ENCODE results near the gene TMEM132C. TPM values are rescaled to one million over a fixed set of nuclear protein-coding genes. Genes with fewer than 3 reads are reported as not detected.

TMEM132C gene
- total RNA-seq, 2 donors from 2014 or later: 11.1 to 12.8 TPM

- ATAC-seq (peak in 1 of 2 donors; percentile 23), DNase-seq (no peak)
- intact Hi-C loops (cut with DNase I): no loop called here
These were observed 252.5 kb downstream of the TMEM132C start for GRCh38 chr12:128519426-128519825.

- no peak for DNase-seq
- no peak for ATAC-seq
- intact Hi-C loops (cut with DNase I): no loop called here
These were observed 255.0 kb downstream of the TMEM132C start for GRCh38 chr12:128521981-128522380.

DNA sequence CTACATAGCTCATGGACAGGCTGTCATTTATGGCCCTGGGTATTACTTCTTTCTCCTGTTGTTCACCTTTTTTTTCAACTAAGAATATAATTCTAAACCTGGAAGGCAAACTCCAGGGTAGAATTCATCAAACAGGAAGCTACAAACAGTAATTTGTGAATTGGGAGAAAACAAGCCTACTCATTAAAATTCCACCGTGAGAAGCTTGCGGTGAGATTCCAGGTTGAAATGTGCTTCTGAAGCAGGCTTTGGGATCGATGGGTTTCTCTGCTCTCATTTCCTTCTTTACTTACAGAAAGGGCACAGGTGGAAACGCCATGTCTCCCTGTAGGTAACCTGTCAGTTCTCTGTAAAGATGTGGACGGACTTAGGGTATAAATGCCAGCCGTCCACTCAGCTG, 257.5 kb downstream of the TMEM132C start:
- no peak for DNase-seq
- intact Hi-C loops (cut with DNase I): no loop called here
- no peak for ATAC-seq

GRCh38 chr12:128531170-128531569, 264.2 kb downstream of the TMEM132C start:
- DNase-seq (no peak), ATAC-seq (no peak)
- intact Hi-C loops (cut with DNase I): no loop called here

GRCh38 chr12:128534906-128535305, 267.9 kb downstream of the TMEM132C start:
- DNase-seq (no peak), ATAC-seq (no peak)
- intact Hi-C loops (cut with DNase I): no loop called here

DNA sequence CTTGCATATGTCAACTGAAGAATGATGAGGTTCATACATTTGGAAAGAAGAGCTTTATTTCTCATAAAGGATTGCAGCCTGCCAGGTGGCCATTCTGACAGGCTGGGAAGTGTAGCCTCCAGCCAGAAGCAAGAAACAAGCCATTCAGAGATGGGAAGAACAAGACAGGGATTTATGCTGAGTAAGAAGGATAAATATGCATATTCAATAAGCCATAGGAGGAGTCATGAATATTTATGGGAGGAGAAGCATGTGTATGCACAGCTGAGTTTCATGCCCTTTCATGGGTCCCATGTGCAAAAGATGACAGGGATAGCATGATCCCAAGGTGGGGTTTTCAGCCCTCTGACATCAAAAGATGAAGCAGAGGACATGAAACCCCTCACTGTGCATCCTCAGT, 269.8 kb downstream of the TMEM132C start:
- DNase-seq: no peak
- intact Hi-C loops (cut with DNase I): no loop called here
- ATAC-seq: no peak

DNA sequence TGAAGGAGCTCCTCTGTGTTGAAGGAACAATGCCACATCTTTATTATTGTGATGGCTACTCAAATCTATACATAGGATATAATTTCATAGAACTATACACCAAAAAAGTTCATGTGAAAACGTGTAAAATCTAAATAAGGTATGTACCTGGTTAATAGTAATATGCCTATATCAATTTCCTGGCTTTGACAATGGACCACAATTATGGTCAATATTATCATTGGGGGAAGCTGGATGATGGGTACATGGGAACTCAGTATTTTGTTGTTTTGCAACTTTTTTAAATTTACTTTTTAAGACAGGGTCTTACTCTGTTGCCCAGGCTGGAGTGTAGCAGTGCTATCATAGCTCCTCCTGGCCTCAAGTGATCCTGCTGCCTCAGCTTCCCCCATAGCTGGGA, 270.7 kb downstream of the TMEM132C start:
- DNase-seq (no peak), ATAC-seq (no peak)
- intact Hi-C loops (cut with DNase I): no loop called here

DNA sequence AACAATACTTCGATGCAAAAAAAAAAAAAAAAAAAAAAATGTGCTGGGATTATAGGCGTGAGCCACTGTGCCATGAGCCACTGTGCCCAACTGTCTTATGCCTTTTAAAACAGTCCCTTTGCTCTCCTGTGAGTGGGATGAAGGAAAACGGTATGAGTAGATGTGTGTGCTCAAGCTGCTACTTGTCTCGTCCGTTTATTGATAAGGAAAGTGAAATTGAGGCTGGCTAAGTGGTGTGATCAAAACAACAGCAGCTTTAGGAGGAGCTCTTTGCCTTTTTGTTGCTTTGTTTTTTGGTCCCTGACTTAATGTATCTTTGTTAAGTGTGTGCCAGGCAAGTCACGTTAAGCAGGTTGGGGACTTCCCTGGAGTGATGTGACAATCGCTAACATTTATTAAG, 275.9 kb downstream of the TMEM132C start:
- ATAC-seq: no peak
- DNase-seq: no peak
- intact Hi-C loops (cut with DNase I): no loop called here

- ATAC-seq: no peak
- DNase-seq: no peak
- intact Hi-C loops (cut with DNase I): no loop called here
These were observed 276.5 kb downstream of the TMEM132C start for GRCh38 chr12:128543460-128543859.

- intact Hi-C loops (cut with DNase I): no loop called here
- DNase-seq (no peak), ATAC-seq (no peak)
These were observed 277.0 kb downstream of the TMEM132C start for GRCh38 chr12:128543971-128544370.

DNA sequence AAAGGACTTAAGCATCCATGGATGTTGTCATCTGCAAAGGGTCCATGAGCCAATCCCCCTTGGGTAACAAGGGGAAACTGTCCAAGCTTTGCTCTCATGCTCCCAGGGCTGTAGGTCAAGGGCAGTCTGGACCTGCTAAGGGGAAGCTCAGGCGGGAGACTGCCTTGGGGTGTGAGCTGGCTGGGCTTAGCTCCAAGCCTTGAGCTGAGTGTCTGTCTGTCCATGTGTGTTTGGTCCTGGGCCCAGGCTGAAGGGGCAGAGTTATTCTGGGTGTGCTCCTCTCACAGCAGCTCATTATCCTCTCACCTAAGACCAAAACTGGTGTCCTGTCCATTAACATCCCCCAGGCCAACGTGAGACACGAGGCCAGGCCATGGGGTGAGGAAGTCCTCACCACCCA, 282.0 kb downstream of the TMEM132C start:
- DNase-seq (no peak), ATAC-seq (peak in 1 of 2 donors; percentile 47)

DNA sequence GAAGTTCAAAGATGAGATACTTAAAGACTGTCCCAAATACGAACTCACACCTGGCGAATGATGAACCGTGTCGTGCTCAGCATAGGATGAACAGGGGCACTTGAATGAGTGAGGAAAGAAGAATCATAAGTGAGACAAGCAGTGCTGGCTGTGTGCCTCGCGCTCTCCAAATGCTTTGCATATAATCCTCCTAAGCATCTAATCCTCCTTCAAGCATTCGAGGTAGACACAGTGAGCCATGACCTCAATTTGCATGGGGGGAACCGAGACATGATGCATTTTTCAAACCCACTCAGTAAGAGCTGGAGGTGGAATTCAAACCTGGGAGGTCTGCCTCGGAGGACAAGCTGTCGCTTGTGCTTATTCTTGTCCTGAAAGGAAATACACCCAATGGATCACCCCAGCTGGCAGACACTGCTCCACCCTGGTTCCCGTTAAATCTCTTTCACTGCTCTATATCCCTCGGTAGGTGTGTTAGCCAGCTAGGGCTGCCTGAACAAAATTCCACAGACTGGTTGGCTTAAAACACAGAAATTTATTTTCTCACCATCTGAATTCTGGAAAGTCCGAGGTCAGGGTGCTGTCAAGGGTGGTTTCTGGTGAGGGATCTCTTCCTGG, 282.7 kb downstream of the TMEM132C start:
- intact Hi-C loops (cut with DNase I): no loop called here

More for the DNA sequence above, 282.0 kb downstream of the TMEM132C start:
- intact Hi-C loops (cut with DNase I): no loop called here

GRCh38 chr12:128551266-128551665, 284.3 kb downstream of the TMEM132C start:
- DNase-seq (no peak), ATAC-seq (no peak)

More for the DNA sequence above, 282.7 kb downstream of the TMEM132C start:
- DNase-seq: no peak
- ATAC-seq: no peak

GRCh38 chr12:128554546-128555304, 287.8 kb downstream of the TMEM132C start:
- DNase-seq (no peak), ATAC-seq (no peak)
- intact Hi-C loops (cut with DNase I): no loop called here

More at GRCh38 chr12:128551266-128551665, 284.3 kb downstream of the TMEM132C start:
- intact Hi-C loops (cut with DNase I): no loop called here

- intact Hi-C loops (cut with DNase I): no loop called here
- ATAC-seq (no peak), DNase-seq (no peak)
These were observed 290.3 kb downstream of the TMEM132C start for GRCh38 chr12:128557231-128557630.

GRCh38 chr12:128564956-128565355, 298.0 kb downstream of the TMEM132C start:
- ATAC-seq: no peak
- no peak for DNase-seq
- intact Hi-C loops (cut with DNase I): no loop called here

DNA sequence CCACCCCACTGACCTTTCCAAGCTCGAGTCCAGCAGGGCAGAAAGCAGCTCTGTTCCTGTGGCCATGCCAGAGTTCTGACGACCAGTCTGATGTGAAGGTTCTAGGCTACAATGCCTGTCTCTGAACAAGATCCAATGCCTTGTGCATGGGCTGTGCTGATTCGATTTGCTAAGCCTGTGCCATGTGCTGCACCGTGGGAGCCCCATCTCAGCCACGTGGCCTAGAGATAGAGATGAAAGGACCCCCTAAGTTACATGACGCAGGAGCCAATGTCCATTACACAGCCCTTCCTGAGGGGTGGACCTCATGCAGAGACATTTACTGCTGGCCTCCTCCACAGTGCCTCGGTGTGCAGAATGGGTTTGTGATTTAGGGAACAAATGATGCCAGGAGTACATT, 300.8 kb downstream of the TMEM132C start:
- intact Hi-C loops (cut with DNase I): no loop called here
- ATAC-seq: no peak
- no peak for DNase-seq

DNA sequence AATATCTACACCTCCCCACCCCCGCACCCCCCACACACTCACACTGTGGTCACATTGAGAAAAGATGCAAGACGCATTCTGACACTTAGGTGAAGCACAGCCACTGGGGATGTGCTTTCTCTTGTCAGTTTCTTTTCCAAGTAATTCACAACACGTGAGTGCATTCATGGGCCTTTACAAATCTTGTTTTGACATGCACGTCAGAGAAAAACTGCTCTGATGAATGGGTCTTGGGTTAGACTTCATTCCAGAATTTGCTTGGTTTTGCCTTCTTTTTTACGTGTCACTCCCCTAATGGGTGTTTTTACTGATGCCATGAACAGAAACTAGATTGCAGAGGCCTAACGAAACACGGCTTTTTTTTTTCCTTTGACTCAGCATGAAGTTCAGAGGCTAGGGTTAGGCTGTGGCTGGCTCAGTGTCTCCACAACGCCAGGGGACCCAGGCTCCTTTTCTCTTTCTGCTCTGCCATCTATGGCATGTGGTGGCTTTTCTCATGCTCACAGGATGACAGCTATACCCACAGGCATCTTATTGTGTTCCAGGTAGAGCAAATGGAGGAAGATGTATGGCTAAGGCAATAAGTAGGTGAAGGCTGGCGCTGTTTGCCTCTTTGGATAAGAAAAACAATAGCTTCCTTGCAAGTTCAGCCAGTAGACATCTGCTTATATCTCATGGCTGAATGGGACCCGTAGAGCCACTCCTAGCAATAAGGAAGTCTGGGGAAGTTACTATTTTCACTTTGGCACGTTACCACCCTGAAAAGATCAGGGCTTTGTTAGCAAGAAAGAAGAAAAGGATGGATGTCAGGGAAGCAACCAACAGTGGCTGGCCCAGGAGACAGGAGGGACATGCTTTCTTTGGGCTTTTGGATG, 303.5 kb downstream of the TMEM132C start:
- no peak for DNase-seq
- ATAC-seq: no peak
- intact Hi-C loops (cut with DNase I): no loop called here

DNA sequence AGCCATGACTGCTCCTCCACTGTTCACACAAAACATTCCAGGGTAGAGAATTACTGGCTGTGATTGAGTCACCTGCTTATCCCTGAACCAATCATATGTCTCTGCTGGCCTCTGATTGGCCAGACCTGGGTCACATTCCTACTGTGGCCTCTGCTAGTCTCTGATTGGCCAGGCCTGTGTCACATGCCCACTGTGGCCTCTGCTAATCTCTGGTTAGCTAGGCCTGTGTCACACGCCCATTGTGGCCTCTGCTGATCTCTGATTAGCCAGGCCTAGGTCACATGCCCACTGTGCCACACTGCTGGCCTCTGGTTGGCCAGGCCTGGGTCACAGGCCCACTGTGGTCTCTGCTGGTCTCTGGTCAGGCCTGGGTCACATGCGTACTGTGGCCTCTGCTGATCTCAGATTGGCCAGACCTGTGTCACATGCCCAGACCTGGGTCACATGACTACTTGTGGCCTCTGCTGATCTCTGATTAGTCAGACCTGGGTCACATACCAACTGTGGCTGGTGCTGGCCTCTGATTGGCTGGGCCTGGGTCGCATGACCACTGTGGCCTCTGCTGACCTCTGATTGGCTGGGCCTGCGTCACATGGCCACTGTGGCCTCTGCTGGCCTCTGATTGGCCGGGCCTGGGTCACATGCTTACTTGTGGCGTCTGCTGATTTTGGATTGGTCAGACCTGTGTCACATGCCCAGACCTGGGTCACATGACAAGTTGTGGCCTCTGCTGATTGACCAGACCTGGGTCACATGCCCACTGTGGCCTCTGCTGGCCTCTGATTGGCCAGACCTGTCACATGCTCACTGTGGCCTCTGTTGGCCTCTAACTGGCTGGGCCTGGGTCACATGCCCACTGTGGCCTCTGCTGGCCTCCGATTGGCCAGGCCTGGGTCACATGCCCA, 305.2 kb downstream of the TMEM132C start:
- intact Hi-C loops (cut with DNase I): no loop called here
- no peak for DNase-seq
- no peak for ATAC-seq
